Measurements from ENCODE around the gene THOC7.

- no peak for TF ChIP-seq POLR2A (IDR thresholded peaks at IDR 0.05; ENCODE audit: borderline replicate concordance, extremely low read depth, insufficient read depth, insufficient read length)
- no peak for TF ChIP-seq CTCF (IDR thresholded peaks at IDR 0.05 in 2 of 3, conservative IDR thresholded peaks at IDR 0.05 in 1 of 3; ENCODE audit: borderline replicate concordance in 1 of 3, insufficient read depth in 1 of 3, low read depth in 2 of 3, low read length in 2 of 3)
- no peak for TF ChIP-seq SP1 (IDR thresholded peaks at IDR 0.05; ENCODE audit: low read depth)
- TF ChIP-seq CEBPB (IDR thresholded peaks at IDR 0.05; ENCODE audit: low read depth): no peak
- TF ChIP-seq EZH2phosphoT487 (IDR thresholded peaks at IDR 0.05; ENCODE audit: borderline replicate concordance): no peak
- no peak for TF ChIP-seq ZFX (IDR thresholded peaks at IDR 0.05)
Observed at GRCh38 chr3:63900010-63900409, 36.4 kb upstream of the THOC7 start.

Data from HCT116 (cell line).